SK-N-SH treated with all-trans-retinoic acid at 6 μM for 48 hours (cell line): ENCODE data around the gene DDI2.

ENCODE experiments used
- ATAC-seq: fragments of 200-7000 bp; cut with Tn5 transposase; 3 replicates; pipeline ENCODE4 v1.9.1; 2020; ENCODE audit warnings: mild to moderate bottlenecking, moderate library complexity
- ARNTL ChIP-seq: fragments of 450-650 bp; formaldehyde crosslinking; IDR thresholded peaks from 2 replicates; pipeline ENCODE4 v1.5.0; 2020; ENCODE audit warnings: low read depth, mild to moderate bottlenecking, moderate library complexity, borderline replicate concordance
- BACH2 ChIP-seq: fragments of 250-450 bp; sonication (Bioruptor Pico); IDR thresholded peaks from 2 replicates; pipeline ENCODE4 v1.9.0; 2021; ENCODE audit warnings: mild to moderate bottlenecking, borderline replicate concordance
- CREB5 ChIP-seq: fragments of 250-450 bp; sonication (Bioruptor Pico); IDR thresholded peaks from 2 replicates; pipeline ENCODE4 v1.5.1; 2020; ENCODE audit warnings: low read depth, mild to moderate bottlenecking, moderate library complexity
- CSDC2 ChIP-seq: fragments of 250-450 bp; sonication (Bioruptor Pico); IDR thresholded peaks from 2 replicates; pipeline ENCODE4 v1.5.0; 2020; ENCODE audit warnings: mild to moderate bottlenecking, moderate library complexity
- CSRNP3 ChIP-seq: fragments of 250-450 bp; sonication (Bioruptor Pico); IDR thresholded peaks from 2 replicates; pipeline ENCODE4 v1.5.1; 2021; ENCODE audit warnings: mild to moderate bottlenecking, moderate library complexity
- GLIS3 ChIP-seq: fragments of 250-450 bp; sonication (Bioruptor Pico); IDR thresholded peaks from 2 replicates; pipeline ENCODE4 v1.5.0; 2020; ENCODE audit warnings: mild to moderate bottlenecking, moderate library complexity
- ISL1 ChIP-seq: fragments of 250-450 bp; sonication (Bioruptor Pico); IDR thresholded peaks from 2 replicates; pipeline ENCODE4 v2.1.2; 2022; ENCODE audit warnings: mild to moderate bottlenecking, moderate library complexity
- OSR1 ChIP-seq: fragments of 250-450 bp; sonication (Bioruptor Pico); IDR thresholded peaks from 2 replicates; pipeline ENCODE4 v1.8.0; 2022; ENCODE audit warnings: moderate library complexity, mild to moderate bottlenecking, inconsistent platforms
- PATZ1 ChIP-seq: fragments of 250-450 bp; sonication (Bioruptor Pico); IDR thresholded peaks from 2 replicates; pipeline ENCODE4 v1.8.0; 2020; ENCODE audit warnings: mild to moderate bottlenecking, moderate library complexity, borderline replicate concordance
- POU6F1 ChIP-seq: fragments of 250-450 bp; sonication (Bioruptor Pico); IDR thresholded peaks from 2 replicates; pipeline ENCODE4 v1.8.0; 2021; ENCODE audit warnings: low read depth, mild to moderate bottlenecking, moderate library complexity, borderline replicate concordance
- PPARA ChIP-seq: fragments of 250-450 bp; sonication (Bioruptor Pico); IDR thresholded peaks from 2 replicates; pipeline ENCODE4 v1.5.0; 2020; ENCODE audit warnings: mild to moderate bottlenecking, borderline replicate concordance
- SNAI2 ChIP-seq: fragments of 250-450 bp; sonication (Bioruptor Pico); IDR thresholded peaks from 2 replicates; pipeline ENCODE4 v1.5.0; 2020; ENCODE audit warnings: mild to moderate bottlenecking, moderate library complexity
- TCF4 ChIP-seq: fragments of 250-450 bp; sonication (Bioruptor Pico); IDR thresholded peaks from 2 replicates; pipeline ENCODE4 v1.8.0; 2021; ENCODE audit warnings: mild to moderate bottlenecking, moderate library complexity, borderline replicate concordance
- TOX ChIP-seq: fragments of 250-450 bp; sonication (Bioruptor Pico); IDR thresholded peaks from 2 replicates; pipeline ENCODE4 v1.8.0; 2021; ENCODE audit warnings: mild to moderate bottlenecking, moderate library complexity, borderline replicate concordance
- TSHZ2 ChIP-seq: fragments of 250-450 bp; sonication (Bioruptor Pico); IDR thresholded peaks from 2 replicates; pipeline ENCODE4 v1.5.0; 2020; ENCODE audit warnings: mild to moderate bottlenecking, moderate library complexity
- ZC3H10 ChIP-seq: fragments of 250-450 bp; sonication (Bioruptor Pico); IDR thresholded peaks from 2 replicates; pipeline ENCODE4 v1.5.1; 2021; ENCODE audit warnings: mild to moderate bottlenecking, moderate library complexity
- ZFP3 ChIP-seq: fragments of 250-450 bp; sonication (Bioruptor Pico); IDR thresholded peaks from 2 replicates; pipeline ENCODE4 v1.5.0; 2020; ENCODE audit warnings: mild to moderate bottlenecking, moderate library complexity
- ZFP30 ChIP-seq: fragments of 450-650 bp; formaldehyde crosslinking; IDR thresholded peaks from 2 replicates; pipeline ENCODE4 v1.5.0; 2022; ENCODE audit warnings: mild to moderate bottlenecking, moderate library complexity
- ZNF70 ChIP-seq: fragments of 450-650 bp; formaldehyde crosslinking; IDR thresholded peaks from 2 replicates; pipeline ENCODE4 v1.5.0; 2020; ENCODE audit warnings: mild to moderate bottlenecking, moderate library complexity

DDI2 gene

GRCh38 chr1:15717418-15718125 lies 100.3 kb downstream of the DDI2 start (continued):
- TF ChIP-seq ARNTL (no peak), TCF4 (no peak)

GRCh38 chr1:15718199-15718601 lies 100.9 kb downstream of the DDI2 start:
- TF ChIP-seq TCF4: no peak
- TF ChIP-seq SNAI2 (CRISPR knock-in tag): no peak
- no peak for TF ChIP-seq BACH2 (CRISPR knock-in tag)
- TF ChIP-seq OSR1 (CRISPR knock-in tag): no peak
- no peak for TF ChIP-seq GLIS3 (CRISPR knock-in tag)
- TF ChIP-seq TSHZ2 (CRISPR knock-in tag): no peak
- no peak for TF ChIP-seq CSDC2 (CRISPR knock-in tag)
- TF ChIP-seq POU6F1: no peak
- TF ChIP-seq PATZ1 (CRISPR knock-in tag): no peak
- TF ChIP-seq CREB5: no peak
- no peak for TF ChIP-seq ZFP30 (CRISPR knock-in tag)
- TF ChIP-seq ZNF70 (CRISPR knock-in tag): no peak
- no peak for TF ChIP-seq PPARA (CRISPR knock-in tag)
- no peak for TF ChIP-seq ZC3H10 (CRISPR knock-in tag)
- TF ChIP-seq ZFP3: no peak
- no peak for TF ChIP-seq TOX (CRISPR knock-in tag)
- TF ChIP-seq CSRNP3: no peak
- TF ChIP-seq ISL1: no peak

More at GRCh38 chr1:15718199-15718601, 100.9 kb downstream of the DDI2 start:
- no peak for ATAC-seq
